Stomach (tissue), 4 donors: Measurements from ENCODE around the gene TMEM205.

ENCODE experiments used
- CTCF ChIP-seq, 7 experiments: fragments of 450-650 bp in 4 of 7; fragments of 200-600 bp in 3 of 7; sonication (generic) in 3 of 7; IDR thresholded peaks; one replicate each; pipeline ENCODE4 v1.5.1; 2016 to 2019; ENCODE audit warnings: antibody characterized with exemption in 7 of 7, control low read depth in 2 of 7, mild to moderate bottlenecking in 1 of 7
- EP300 ChIP-seq: sonication (generic); formaldehyde crosslinking; IDR thresholded peaks from one replicate; pipeline ENCODE4 v1.6.1; 2017; ENCODE audit warnings: antibody characterized with exemption
- POLR2A ChIP-seq, 4 donors: fragments of 450-650 bp; IDR thresholded peaks; one replicate each; pipeline ENCODE4 v1.6.1; 2016; ENCODE audit warnings: antibody characterized with exemption in 4 of 4, control low read depth in 2 of 4, mild to moderate bottlenecking in 1 of 4, moderate library complexity in 1 of 4
- POLR2AphosphoS5 ChIP-seq, 3 donors: sonication (generic); formaldehyde crosslinking; IDR thresholded peaks; one replicate each; pipeline ENCODE4 v1.6.1; 2016; ENCODE audit warnings: antibody characterized with exemption in 3 of 3

- TF ChIP-seq POLR2AphosphoS5 (IDR thresholded peaks at IDR 0.05) (no peak), CTCF (IDR thresholded peaks at IDR 0.05) (no peak), EP300 (no peak), POLR2A (IDR thresholded peaks at IDR 0.05) (no peak)
Measured at GRCh38 chr19:11332822-11333221, 13.2 kb downstream of the TMEM205 start.
